Activated CD8-positive, alpha-beta T cell treated with anti-CD3 and anti-CD28 coated beads, Interleukin-2, amount 10 ng/mL, durations not matched to agents 7 days and 5 days (primary cell): ENCODE results near the gene ZNF75A. TPM values are rescaled to one million over a fixed set of nuclear protein-coding genes. Genes with fewer than 3 reads are reported as not detected.

Experiments
- ATAC-seq: fragments of 150-1000 bp; cut with Tn5 transposase; one replicate; pipeline ENCODE4 v1.10.0; 2021; ENCODE audit warnings: moderate library complexity
- CTCF ChIA-PET: fragments of 350-600 bp; sonication (Branson Sonifier 250); formaldehyde crosslinking; loops from one replicate; lab custom pipeline; 2021; ENCODE audit warnings: antibody characterized with exemption; lab: Charles Lee
- POLR2A ChIA-PET: fragments of 350-600 bp; sonication (Branson Sonifier 250); formaldehyde crosslinking; loops from one replicate; lab custom pipeline; 2021; ENCODE audit warnings: antibody characterized with exemption; lab: Charles Lee
- DNase-seq: peaks from one replicate; pipeline ENCODE4 v3.0.0-alpha.2; 2020
- H3K27ac Mint-ChIP-seq: one replicate; pipeline ENCODE4 v1.8.0; 2021; ENCODE audit warnings: mild to moderate bottlenecking, mixed read lengths
- H3K27me3 Mint-ChIP-seq: one replicate; pipeline ENCODE4 v1.8.0; 2021; ENCODE audit warnings: low read depth, mixed read lengths
- H3K36me3 Mint-ChIP-seq: one replicate; pipeline ENCODE4 v1.8.0; 2021; ENCODE audit warnings: low read depth, mixed read lengths
- H3K4me1 Mint-ChIP-seq: one replicate; pipeline ENCODE4 v1.8.0; 2021; ENCODE audit warnings: low read depth, mixed read lengths
- H3K4me3 Mint-ChIP-seq: one replicate; pipeline ENCODE4 v1.8.0; 2021; ENCODE audit warnings: mild to moderate bottlenecking, mixed read lengths
- H3K9me3 Mint-ChIP-seq: one replicate; pipeline ENCODE4 v1.8.0; 2022; ENCODE audit warnings: mixed read lengths; ENCODE audit not compliant: insufficient read depth
- total RNA-seq, 2 experiments: library from RNA; stranded (reverse); gene quantifications; one replicate each; pipeline ENCODE4 v1.2.3, GENCODE V29; 2021

ZNF75A gene
- total RNA-seq, 2 experiments from 2014 or later: 38.6 to 40.0 TPM

GRCh38 chr16:3347586-3347985 lies 42.3 kb downstream of the ZNF75A start:
- ATAC-seq: no peak
- H3K36me3 Mint-ChIP-seq: peaks cover 2% of the 10 kb centered on the region
- no peak overlapping the region for H3K27ac Mint-ChIP-seq
- CTCF ChIA-PET: no interaction called here
- POLR2A ChIA-PET: no interaction called here
- no peaks in the 10 kb centered on the region for H3K4me1 Mint-ChIP-seq
- peaks cover 3% of the 10 kb centered on the region for H3K9me3 Mint-ChIP-seq
- H3K27me3 Mint-ChIP-seq: no peaks in the 10 kb centered on the region
- no peak for DNase-seq
- H3K4me3 Mint-ChIP-seq: no peak overlapping the region

GRCh38 chr16:3348547-3349167 lies 43.4 kb downstream of the ZNF75A start:
- Mint-ChIP-seq H3K27me3 (no peaks in the 10 kb centered on the region), H3K36me3 (no peaks in the 10 kb centered on the region), H3K4me1 (peaks cover 2% of the 10 kb centered on the region), H3K27ac (no peak overlapping the region), H3K4me3 (no peak overlapping the region), H3K9me3 (no peaks in the 10 kb centered on the region)
- POLR2A ChIA-PET: no interaction called here
- ATAC-seq: no peak
- DNase-seq: no peak
- CTCF ChIA-PET: no interaction called here

GRCh38 chr16:3349175-3349574 lies 43.9 kb downstream of the ZNF75A start:
- no peak for DNase-seq
- ChIA-PET POLR2A (no interaction called here), CTCF (no interaction called here)
- no peak for ATAC-seq
- Mint-ChIP-seq H3K4me3 (no peak overlapping the region), H3K9me3 (peaks cover under 1% of the 10 kb centered on the region), H3K27ac (no peak overlapping the region), H3K36me3 (no peaks in the 10 kb centered on the region), H3K4me1 (peaks cover 5% of the 10 kb centered on the region), H3K27me3 (peaks cover 1% of the 10 kb centered on the region)

GRCh38 chr16:3355589-3355988 lies 50.3 kb downstream of the ZNF75A start, which contains the start of gene OR2C1:
Gene OR2C1 (plus strand): TSS chr16:3355889. CDS start chr16:3355941, 52 bp downstream.
- POLR2A ChIA-PET: no interaction called here
- CTCF ChIA-PET: no interaction called here
- Mint-ChIP-seq H3K27ac (no peak within 1 kb of the TSS), H3K9me3 (peaks cover 8% of the 10 kb centered on the region), H3K4me1 (peaks cover 7% of the 10 kb centered on the region), H3K36me3 (peaks cover 2% of the 10 kb centered on the region), H3K4me3 (no peak within 1 kb of the TSS), H3K27me3 (peaks cover 5% of the 10 kb centered on the region)
- DNase-seq (no peak), ATAC-seq (no peak)

- H3K9me3 Mint-ChIP-seq: peaks cover 8% of the 10 kb centered on the region
- CTCF ChIA-PET: no interaction called here
- H3K27me3 Mint-ChIP-seq: peaks cover 5% of the 10 kb centered on the region
- H3K36me3 Mint-ChIP-seq: peaks cover 2% of the 10 kb centered on the region
- H3K4me3 Mint-ChIP-seq: no peak overlapping the region
- POLR2A ChIA-PET: no interaction called here
- peaks cover 7% of the 10 kb centered on the region for H3K4me1 Mint-ChIP-seq
- no peak for DNase-seq
- no peak for ATAC-seq
- H3K27ac Mint-ChIP-seq: no peak overlapping the region
Observed at GRCh38 chr16:3356118-3356517, 50.8 kb downstream of the ZNF75A start.

GRCh38 chr16:3358871-3359270 lies 53.6 kb downstream of the ZNF75A start:
- CTCF ChIA-PET: interaction anchor here (0.8 kb wide), 1 partner anchor 92 kb away, joined by 3 read pairs; no protein-coding TSS in a partner anchor
- Mint-ChIP-seq H3K4me3 (no peak overlapping the region), H3K36me3 (peaks cover 4% of the 10 kb centered on the region), H3K27ac (no peak overlapping the region), H3K9me3 (peaks cover 13% of the 10 kb centered on the region), H3K27me3 (peaks cover 13% of the 10 kb centered on the region), H3K4me1 (peaks cover 3% of the 10 kb centered on the region)
- ATAC-seq (no peak), DNase-seq (no peak)
- POLR2A ChIA-PET: no interaction called here

- no peak overlapping the region for H3K4me3 Mint-ChIP-seq
- H3K27ac Mint-ChIP-seq: no peak overlapping the region
- H3K9me3 Mint-ChIP-seq: peaks cover 30% of the 10 kb centered on the region
- no peak for DNase-seq
- ATAC-seq: no peak
- POLR2A ChIA-PET: no interaction called here
- CTCF ChIA-PET: no interaction called here
- H3K4me1 Mint-ChIP-seq: peaks cover 18% of the 10 kb centered on the region
- H3K27me3 Mint-ChIP-seq: peaks cover 7% of the 10 kb centered on the region
- H3K36me3 Mint-ChIP-seq: peaks cover 22% of the 10 kb centered on the region
Observed at GRCh38 chr16:3362931-3363330, 57.6 kb downstream of the ZNF75A start.

- ChIA-PET CTCF (no interaction called here), POLR2A (no interaction called here)
- ATAC-seq (no peak), DNase-seq (no peak)
- peaks cover 7% of the 10 kb centered on the region for H3K27me3 Mint-ChIP-seq
- H3K4me3 Mint-ChIP-seq: no peak overlapping the region
- H3K27ac Mint-ChIP-seq: peak overlapping the region; percentile 40
- peaks cover 30% of the 10 kb centered on the region for H3K9me3 Mint-ChIP-seq
- H3K4me1 Mint-ChIP-seq: peaks cover 18% of the 10 kb centered on the region
- H3K36me3 Mint-ChIP-seq: peaks cover 22% of the 10 kb centered on the region
Observed at GRCh38 chr16:3363793-3364192, 58.5 kb downstream of the ZNF75A start.

GRCh38 chr16:3364774-3365427 lies 59.6 kb downstream of the ZNF75A start:
- DNase-seq (peak; percentile 94), ATAC-seq (peak; percentile 96)
- Mint-ChIP-seq H3K4me1 (peaks cover 18% of the 10 kb centered on the region), H3K27me3 (peaks cover 7% of the 10 kb centered on the region), H3K36me3 (peaks cover 22% of the 10 kb centered on the region), H3K9me3 (peaks cover 30% of the 10 kb centered on the region), H3K27ac (peak overlapping the region; percentile 93), H3K4me3 (peak overlapping the region; percentile 77)
- ChIA-PET CTCF (interaction anchor here (0.9 to 1.4 kb wide), 2 partner anchors 19 to 79 kb away, joined by 3 to 4 read pairs; partner anchors contain the start of genes NAA60 and ZNF597), POLR2A (interaction anchor here (0.6 to 2.2 kb wide), 10 partner anchors 15 to 149 kb away, joined by 3 to 18 read pairs (median 3); partner anchors contain the start of genes ZNF174, ZNF263 and ZSCAN32)

Other genes with a start within 250 kb of the ZNF75A start
- 1,000 to 10,000 TPM; 1,836 to 1,884 TPM for gene IL32, start 239.9 kb upstream of the ZNF75A start, total RNA-seq
- gene ZSCAN10, start 206.2 kb upstream of the ZNF75A start, total RNA-seq: under 1 TPM; 0.23 to 0.26 TPM
- not detected for gene ZNF205, start 192.9 kb upstream of the ZNF75A start, total RNA-seq
- 10 to 100 TPM; 10.8 to 12.1 TPM for gene ZNF213, start 170.5 kb upstream of the ZNF75A start, total RNA-seq
- not detected for gene OR1F1, start 117.3 kb upstream of the ZNF75A start, total RNA-seq
- gene ZNF200, start 70.3 kb upstream of the ZNF75A start, total RNA-seq: 10 to 100 TPM; 13.7 to 18.4 TPM
- gene MEFV, start 48.9 kb upstream of the ZNF75A start, total RNA-seq: under 1 TPM; 0.13 to 0.21 TPM
- gene ZNF263, start 22.0 kb upstream of the ZNF75A start, total RNA-seq: 10 to 100 TPM; 24.3 to 25.0 TPM
- gene TIGD7, start 67 bp upstream of the ZNF75A start, total RNA-seq: 1 to 10 TPM; 4.5 to 5.6 TPM
- gene OR2C1, start 50.4 kb downstream of the ZNF75A start, total RNA-seq: not detected
- gene ZSCAN32, start 95.5 kb downstream of the ZNF75A start, total RNA-seq: 10 to 100 TPM; 15.9 to 19.0 TPM
- 10 to 100 TPM; 10.4 to 12.3 TPM for gene ZNF174, start 95.7 kb downstream of the ZNF75A start, total RNA-seq
- 1 to 10 TPM; 2.4 to 2.7 TPM for gene ZNF597, start 138.0 kb downstream of the ZNF75A start, total RNA-seq
- gene NAA60, start 138.2 kb downstream of the ZNF75A start, total RNA-seq: 10 to 100 TPM; 46.3 to 49.0 TPM
- not detected for gene C16orf90, start 190.0 kb downstream of the ZNF75A start, total RNA-seq
- 10 to 100 TPM; 15.4 to 16.1 TPM for gene CLUAP1, start 195.5 kb downstream of the ZNF75A start, total RNA-seq